NCI-H446 treated with DMSO at 0.1 percent for 48 hours (cell line): ENCODE data around the gene CPLX3.
"Not testable (repeated sequence)": the region's sequence is repeated elsewhere in the genome, so short reads cannot be mapped to it uniquely, and the experiment has no call there.

ENCODE experiments used
- DNase-seq: peaks from one replicate; lab custom pipeline; 2025; lab: John Stamatoyannopoulos, UW

Gene CPLX3, protein sequence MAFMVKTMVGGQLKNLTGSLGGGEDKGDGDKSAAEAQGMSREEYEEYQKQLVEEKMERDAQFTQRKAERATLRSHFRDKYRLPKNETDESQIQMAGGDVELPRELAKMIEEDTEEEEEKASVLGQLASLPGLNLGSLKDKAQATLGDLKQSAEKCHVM

GRCh38 chr15:74826364-74826819, at the start of gene CPLX3:
Gene CPLX3, plus strand, starts transcription at chr15:74826627. Its CDS starts 77 bp downstream, at chr15:74826704.
- no peak for DNase-seq

- DNase-seq: no peak
These were observed 49.3 kb upstream of the CPLX3 start for GRCh38 chr15:74776821-74777768.

- DNase-seq: no peak
These were observed 48.4 kb upstream of the CPLX3 start for GRCh38 chr15:74777769-74778598.

DNA sequence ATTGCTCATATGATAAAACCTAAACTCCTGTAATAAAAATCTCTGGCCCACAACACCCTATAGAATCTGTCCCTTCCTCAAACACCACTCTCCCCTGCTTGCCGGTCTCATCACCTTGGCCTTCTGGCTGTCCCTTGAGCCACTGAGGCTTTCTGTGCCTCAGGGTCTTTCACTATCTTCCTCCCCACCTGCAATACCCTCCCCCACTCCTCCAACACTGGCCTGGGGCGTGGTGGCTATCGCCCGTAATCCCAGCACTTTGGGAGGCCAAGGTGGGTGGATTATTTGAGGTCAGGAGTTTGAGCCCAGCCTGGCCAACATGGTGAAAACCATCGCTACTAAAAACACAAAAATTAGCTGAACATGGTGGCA, 47.8 kb upstream of the CPLX3 start:
- DNase-seq: no peak

DNA sequence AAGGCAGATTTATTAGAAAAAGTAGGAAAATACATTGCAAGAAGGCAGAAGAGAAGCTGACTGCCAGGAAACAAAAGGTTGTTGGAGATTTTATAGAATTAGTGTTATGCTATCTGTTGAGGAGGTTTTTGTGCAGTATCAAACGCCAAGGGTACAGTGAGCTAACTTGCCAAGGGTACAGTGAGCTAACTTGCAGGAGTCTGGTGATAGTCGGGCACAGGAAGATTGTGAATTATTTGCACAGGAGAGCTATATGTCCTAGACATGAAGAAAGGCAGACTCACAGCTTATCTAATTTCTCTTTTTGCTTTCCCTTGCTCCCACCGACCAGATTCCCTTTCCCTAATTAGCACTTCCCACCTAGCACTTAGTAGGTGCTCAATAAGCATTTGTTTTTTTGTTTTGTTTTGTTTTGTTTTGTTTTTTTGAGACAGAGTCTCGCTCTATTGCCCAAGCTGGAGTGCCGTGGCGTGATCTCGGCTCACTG, 47.2 kb upstream of the CPLX3 start:
- no peak for DNase-seq

DNA sequence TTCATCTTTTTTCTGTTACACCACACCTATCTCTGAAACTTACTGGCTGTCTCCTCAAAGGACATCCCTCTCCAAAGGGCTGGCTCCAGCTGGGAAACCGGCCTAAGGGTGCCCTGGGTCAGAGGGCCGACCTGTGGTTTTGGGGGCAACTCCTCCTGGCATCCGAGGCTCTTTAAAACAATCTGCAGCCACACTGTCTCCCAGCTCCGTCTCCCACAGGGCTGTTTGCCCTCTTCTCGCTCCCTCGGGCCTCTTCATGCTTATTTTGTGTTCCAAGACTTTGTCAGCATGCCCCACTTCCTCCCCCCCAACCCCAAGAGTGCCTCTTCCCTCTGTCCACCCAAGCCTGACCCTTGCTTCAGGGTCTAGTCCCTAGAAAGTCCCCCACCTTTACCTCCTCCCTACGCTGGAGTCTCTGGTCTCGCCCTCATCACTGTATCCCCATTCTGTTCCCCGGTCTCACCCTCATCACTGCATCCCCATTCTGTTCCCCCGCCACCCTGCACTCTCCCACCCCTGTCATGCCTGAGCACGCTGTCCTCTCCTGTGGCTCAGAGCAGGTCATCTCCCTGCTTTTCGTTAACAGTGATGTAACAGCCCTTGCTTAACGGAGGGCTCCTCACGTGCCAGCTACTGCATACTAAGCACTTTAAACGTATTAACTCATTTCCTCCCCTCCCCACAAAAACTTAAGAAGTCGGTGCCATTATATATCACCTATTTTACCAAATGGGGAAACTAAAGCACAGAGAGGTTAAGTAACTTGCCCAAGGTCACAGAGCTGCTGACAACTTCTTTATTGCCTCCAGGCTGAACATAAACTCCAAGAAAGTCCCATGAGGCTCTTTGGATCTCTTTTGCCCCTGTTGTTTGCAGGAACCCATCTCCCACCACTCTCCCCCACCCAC, 45.6 kb upstream of the CPLX3 start:
- no peak for DNase-seq

DNA sequence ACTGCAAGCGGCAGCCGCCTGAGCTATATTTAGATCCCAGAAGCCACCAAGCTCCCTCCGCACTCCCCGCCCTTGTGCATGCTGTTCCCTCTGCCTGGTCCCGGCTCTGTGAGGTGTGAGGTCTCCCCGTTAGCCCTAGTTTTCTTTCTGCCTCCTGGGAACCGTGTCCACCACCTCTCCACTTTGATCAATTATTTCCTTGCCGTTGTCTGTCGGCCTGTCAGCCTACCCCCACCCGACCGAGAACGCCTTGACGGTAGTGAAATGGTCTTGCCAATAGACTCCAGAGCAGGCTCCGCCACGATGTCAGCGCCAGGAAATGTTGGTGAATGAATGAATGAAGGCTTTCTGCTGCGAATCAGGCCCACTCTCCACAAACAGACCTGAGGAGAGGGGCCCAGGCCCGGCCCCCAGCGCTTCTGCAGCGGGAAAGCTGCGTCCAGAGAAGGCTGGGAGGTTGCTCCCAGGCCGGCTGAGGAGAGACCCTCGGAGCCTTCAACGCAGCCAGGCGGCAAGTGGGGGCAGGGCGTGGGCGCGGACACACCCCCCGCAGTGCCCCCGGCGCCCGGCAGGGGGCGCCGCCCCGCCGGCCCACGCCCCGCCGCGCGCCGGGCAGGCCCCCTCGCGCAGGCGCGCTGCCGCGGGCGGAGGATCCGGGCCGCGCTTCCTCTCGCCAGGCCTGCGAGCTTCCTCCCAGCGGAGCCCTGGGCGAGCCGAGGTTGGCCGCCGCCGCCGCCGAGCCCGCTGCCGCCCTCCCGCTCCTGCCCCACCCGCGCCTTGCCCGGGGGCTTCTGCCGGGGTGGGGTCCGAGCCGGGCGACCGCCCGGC, 44.8 kb upstream of the CPLX3 start, which contains the start of gene CSK:
TSS of gene CSK (plus strand) at position 650 of the 828 bp plus-strand sequence. CDS start 16,218 bp downstream, outside the sequence.
- DNase-seq: no peak

DNA sequence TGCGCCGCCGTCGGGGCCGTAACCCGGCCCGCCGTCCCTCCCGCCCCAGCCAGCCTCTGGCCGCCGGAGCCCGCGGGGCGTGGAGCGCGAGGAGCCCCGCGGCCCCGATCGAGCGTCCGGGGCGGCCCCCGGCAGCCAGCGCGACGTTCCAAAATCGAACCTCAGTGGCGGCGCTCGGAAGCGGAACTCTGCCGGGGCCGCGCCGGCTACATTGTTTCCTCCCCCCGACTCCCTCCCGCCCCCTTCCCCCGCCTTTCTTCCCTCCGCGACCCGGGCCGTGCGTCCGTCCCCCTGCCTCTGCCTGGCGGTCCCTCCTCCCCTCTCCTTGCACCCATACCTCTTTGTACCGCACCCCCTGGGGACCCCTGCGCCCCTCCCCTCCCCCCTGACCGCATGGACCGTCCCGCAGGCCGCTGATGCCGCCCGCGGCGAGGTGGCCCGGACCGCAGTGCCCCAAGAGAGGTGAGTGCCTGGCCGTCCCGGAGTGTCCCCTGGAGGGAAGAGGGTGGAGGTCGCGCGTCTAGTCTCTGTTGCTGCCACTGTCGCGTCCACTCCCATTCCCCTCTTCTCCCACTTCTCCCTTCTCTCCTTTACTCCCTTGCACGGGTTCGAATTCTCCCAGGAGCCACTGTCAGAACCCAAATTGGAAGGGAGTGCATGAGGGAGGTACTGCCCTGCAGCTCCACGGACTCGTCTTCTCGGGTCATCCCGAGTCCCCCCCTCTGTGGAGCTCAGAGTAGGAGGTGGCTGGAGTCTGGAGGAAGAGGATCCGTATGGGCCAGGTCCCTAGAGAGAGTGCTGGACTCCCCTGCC, 44.0 kb upstream of the CPLX3 start:
- DNase-seq: no peak

DNA sequence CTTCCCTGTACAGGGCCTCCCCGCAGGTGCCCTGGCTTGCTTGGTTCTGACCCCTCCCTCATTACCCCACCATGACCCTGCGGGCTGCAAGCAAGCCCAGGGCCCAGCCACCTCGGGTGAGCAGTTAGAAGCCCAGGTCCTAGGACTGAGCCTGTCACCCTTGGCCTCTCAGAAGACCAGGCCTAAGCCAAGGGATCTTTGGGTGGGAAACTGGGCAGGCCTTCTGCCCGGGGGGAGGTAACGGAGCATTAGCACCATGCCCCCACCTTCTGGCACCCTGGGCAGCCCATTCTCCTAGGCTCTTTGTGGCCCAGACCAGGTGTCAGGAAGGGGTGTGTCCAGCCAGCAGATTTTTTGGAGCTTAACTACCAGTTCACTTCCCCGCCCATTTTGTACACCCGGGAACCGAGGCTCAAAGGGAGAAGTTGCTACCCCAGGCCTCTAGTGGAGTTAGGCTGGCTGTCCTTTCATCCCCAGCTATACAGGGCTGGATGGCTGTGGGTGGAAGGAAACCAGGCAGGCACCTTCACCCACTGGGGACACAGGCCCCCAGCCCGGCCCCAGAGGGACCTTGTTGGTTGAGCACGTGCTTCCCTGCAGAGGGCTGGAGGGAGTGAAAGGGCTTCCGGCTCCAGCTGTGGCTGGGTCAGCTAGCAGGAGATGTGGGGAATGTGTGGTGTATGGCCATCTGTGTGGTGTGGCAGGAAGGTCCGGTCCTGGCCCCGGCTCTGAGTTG, 43.2 kb upstream of the CPLX3 start:
- no peak for DNase-seq

- no peak for DNase-seq
These were observed 42.6 kb upstream of the CPLX3 start for GRCh38 chr15:74783808-74784175.

GRCh38 chr15:74784426-74785193, 41.8 kb upstream of the CPLX3 start:
- no peak for DNase-seq

- no peak for DNase-seq
These were observed 41.0 kb upstream of the CPLX3 start for GRCh38 chr15:74785194-74786032.

DNA sequence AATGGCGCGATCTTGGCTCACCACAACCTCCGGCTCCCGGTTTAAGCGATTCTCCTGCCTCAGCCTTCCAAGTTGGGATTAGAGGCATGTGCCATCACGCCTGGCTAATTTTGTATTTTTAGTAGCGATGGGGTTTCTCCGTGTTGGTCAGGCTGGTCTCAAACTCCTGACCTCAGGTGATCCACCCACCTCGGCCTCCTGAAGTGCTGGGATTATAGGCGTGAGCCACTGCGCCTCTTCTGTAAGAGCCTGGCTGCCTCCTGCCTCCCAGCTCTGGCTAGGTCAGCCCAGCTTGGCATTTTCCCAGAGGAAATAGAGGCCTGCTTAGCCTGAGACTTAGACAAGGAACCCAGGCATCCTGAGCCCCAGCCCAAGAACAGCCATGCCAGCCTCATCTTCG, 40.3 kb upstream of the CPLX3 start:
- not testable (repeated sequence) for DNase-seq

- DNase-seq: no peak
These were observed 39.8 kb upstream of the CPLX3 start for GRCh38 chr15:74786551-74787165.

DNA sequence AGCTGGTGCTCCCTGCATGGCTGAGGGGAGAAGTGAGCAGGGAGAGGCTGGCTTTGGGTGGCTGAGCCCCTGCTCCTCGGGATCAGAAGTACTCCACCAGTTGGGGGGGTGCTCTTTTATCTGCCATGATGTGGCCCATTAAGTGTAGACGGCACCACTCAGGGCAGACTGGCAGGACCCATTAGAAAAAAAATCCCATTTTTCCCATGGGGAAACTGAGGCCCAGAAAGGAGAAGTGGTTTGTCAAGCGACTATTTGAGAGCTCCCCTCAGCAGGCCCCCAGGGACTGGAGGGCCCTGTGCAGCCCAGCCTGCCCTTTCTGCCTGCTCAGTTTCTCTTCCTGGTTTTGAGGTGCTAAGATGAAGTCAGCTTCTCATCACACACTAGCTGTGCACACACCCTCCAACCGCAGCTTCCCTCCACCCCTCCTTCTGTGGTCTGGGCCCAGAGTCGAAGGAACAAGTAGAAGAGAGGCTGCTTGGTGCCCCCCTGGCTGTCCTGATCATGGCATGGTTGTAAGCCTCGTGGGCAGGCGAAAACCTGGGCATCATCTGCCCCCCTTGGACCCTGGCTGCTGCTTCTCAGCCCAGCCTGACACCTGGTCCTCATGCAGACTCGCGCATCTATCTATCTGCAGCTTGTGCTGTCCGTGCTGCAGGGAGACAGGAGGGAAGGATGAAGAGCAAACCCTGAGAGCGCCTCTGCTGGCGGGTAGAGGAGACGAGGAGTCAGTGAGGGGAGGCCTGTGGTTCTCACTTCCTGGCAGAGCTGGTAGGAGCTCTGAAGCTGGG, 39.0 kb upstream of the CPLX3 start:
- no peak for DNase-seq
